CD4-positive, alpha-beta T cell (primary cell): ENCODE results near the gene TXNDC12. TPM values are rescaled to one million over a fixed set of nuclear protein-coding genes. Genes with fewer than 3 reads are reported as not detected.

Experiments
- ATAC-seq: fragments of 200-7000 bp; cut with Tn5 transposase; one replicate; pipeline ENCODE4 v1.10.0; 2022; ENCODE audit warnings: mild to moderate bottlenecking; ENCODE audit not compliant: poor library complexity
- CTCF ChIA-PET: fragments of 350-600 bp; sonication (Branson Sonifier 250); formaldehyde crosslinking; loops from one replicate; lab custom pipeline; 2021; ENCODE audit warnings: antibody characterized with exemption, inconsistent platforms; lab: Charles Lee
- POLR2A ChIA-PET: fragments of 350-600 bp; sonication (Branson Sonifier 250); formaldehyde crosslinking; loops from one replicate; lab custom pipeline; 2021; ENCODE audit warnings: antibody characterized with exemption, inconsistent platforms; lab: Charles Lee
- DNase-seq, 14 experiments: peaks; one replicate each; pipeline ENCODE4 v3.0.0-alpha.2; 2013 to 2020; ENCODE audit warnings: mixed read lengths in 2 of 14
- H3K27ac ChIP-seq, 2 donors: one replicate each; pipeline versions ENCODE4 v1.5.1 to v1.7.0; 2013; ENCODE audit warnings: low read length in 2 of 2, low read depth in 1 of 2, mild to moderate bottlenecking in 1 of 2
- H3K27me3 ChIP-seq, 2 experiments: 1 replicate in 1 of 2; 2 replicates in 1 of 2; pipeline versions ENCODE4 v1.6.1 to v1.7.0; 2013; ENCODE audit warnings: low read length in 2 of 2, control low read depth in 1 of 2, mild to moderate bottlenecking in 1 of 2, moderate library complexity in 1 of 2; ENCODE audit not compliant: insufficient read depth in 2 of 2, control insufficient read depth in 1 of 2
- H3K36me3 ChIP-seq: one replicate; pipeline ENCODE4 v1.6.1; 2013; ENCODE audit warnings: low read length, control low read depth; ENCODE audit not compliant: insufficient read depth
- H3K4me1 ChIP-seq: one replicate; pipeline ENCODE4 v1.6.1; 2013; ENCODE audit warnings: low read length, control low read depth; ENCODE audit not compliant: insufficient read depth
- H3K4me3 ChIP-seq: one replicate; pipeline ENCODE4 v1.5.1; 2013; ENCODE audit warnings: mild to moderate bottlenecking, low read length, moderate library complexity
- H3K9me3 ChIP-seq, 2 experiments: 1 replicate in 1 of 2; 2 replicates in 1 of 2; pipeline versions ENCODE4 v1.6.1 to v1.7.0; 2013; ENCODE audit warnings: low read length in 2 of 2, mild to moderate bottlenecking in 2 of 2, control low read depth in 1 of 2, moderate library complexity in 1 of 2; ENCODE audit not compliant: control insufficient read depth in 1 of 2, insufficient read depth in 1 of 2
- H3K27ac Mint-ChIP-seq: one replicate; pipeline ENCODE4 v1.8.0; 2020; ENCODE audit warnings: mixed read lengths
- H3K27me3 Mint-ChIP-seq: one replicate; pipeline ENCODE4 v1.8.0; 2021; ENCODE audit warnings: mixed read lengths
- H3K36me3 Mint-ChIP-seq: one replicate; pipeline ENCODE4 v1.8.0; 2021; ENCODE audit warnings: low read depth, mixed read lengths
- H3K4me1 Mint-ChIP-seq: one replicate; pipeline ENCODE4 v1.8.0; 2021; ENCODE audit warnings: low read depth, mixed read lengths
- H3K4me3 Mint-ChIP-seq: one replicate; pipeline ENCODE4 v1.8.0; 2020; ENCODE audit warnings: mild to moderate bottlenecking, mixed read lengths
- H3K9me3 Mint-ChIP-seq: one replicate; pipeline ENCODE4 v1.8.0; 2020; ENCODE audit warnings: mixed read lengths
- CTCF ChIP-seq: fragments of 200-600 bp; IDR thresholded peaks from one replicate; pipeline ENCODE4 v1.8.0; 2022; ENCODE audit warnings: antibody characterized with exemption, mild to moderate bottlenecking
- intact Hi-C, 2 experiments: fragments of 100-400 bp; cut with DNase I in 1 of 2; cut with micrococcal nuclease in 1 of 2; formaldehyde crosslinking; loops; one replicate each; pipeline versions ENCODE4 v1.15.1 to v1.9.0; 2023 to 2025; cut with DNase I, micrococcal nuclease
- total RNA-seq, 174 experiments: library from RNA in 2 of 174; stranded (reverse) in 2 of 174; gene quantifications; one replicate each; pipeline ENCODE4 v1.2.3 and lab custom pipeline; 2021 to 2026

Gene TXNDC12
- total RNA-seq, 2 experiments from 2014 or later, result 14.3 to 15.4 TPM

GRCh38 chr1:52072291-52072690 is 17.3 kb upstream of the TXNDC12 start:
- H3K27me3 Mint-ChIP-seq, result no peaks in the 10 kb centered on the region
- H3K4me3 Mint-ChIP-seq, result no peak overlapping the region
- H3K4me3 ChIP-seq, result no peak overlapping the region
- no peak overlapping the region for H3K27ac Mint-ChIP-seq
- H3K36me3 Mint-ChIP-seq, result peaks cover 63% of the 10 kb centered on the region
- no peaks in the 10 kb centered on the region for H3K9me3 ChIP-seq
- peaks cover 43% of the 10 kb centered on the region for H3K4me1 Mint-ChIP-seq
- H3K36me3 ChIP-seq, result peaks cover 32% of the 10 kb centered on the region
- H3K27ac ChIP-seq, result no peak overlapping the region
- no peak for ATAC-seq
- POLR2A ChIA-PET, result no interaction called here
- no peaks in the 10 kb centered on the region for H3K9me3 Mint-ChIP-seq
- intact Hi-C loops, result no loop called here
- CTCF ChIA-PET, result interaction anchor here (0.8 kb wide), 1 partner anchor 40 kb away, joined by 4 read pairs; no protein-coding TSS in a partner anchor
- TF ChIP-seq CTCF, result no peak
- H3K27me3 ChIP-seq, result no peaks in the 10 kb centered on the region
- H3K4me1 ChIP-seq, result no peaks in the 10 kb centered on the region
- no peak for DNase-seq

- ChIA-PET CTCF (no interaction called here), POLR2A (no interaction called here)
- Histone ChIP-seq H3K9me3 (no peaks in the 10 kb centered on the region), H3K4me3 (no peak overlapping the region), H3K27me3 (no peaks in the 10 kb centered on the region), H3K36me3 (peaks cover 45% of the 10 kb centered on the region), H3K4me1 (no peaks in the 10 kb centered on the region), H3K27ac (no peak overlapping the region)
- intact Hi-C loops, result no loop called here
- Mint-ChIP-seq H3K36me3 (peaks cover 60% of the 10 kb centered on the region), H3K9me3 (no peaks in the 10 kb centered on the region), H3K27me3 (no peaks in the 10 kb centered on the region), H3K27ac (no peak overlapping the region), H3K4me3 (no peak overlapping the region), H3K4me1 (peaks cover 40% of the 10 kb centered on the region)
- DNase-seq, result no peak
- no peak for TF ChIP-seq CTCF
- ATAC-seq, result no peak
These were observed 15.7 kb upstream of the TXNDC12 start for GRCh38 chr1:52070704-52071103.

GRCh38 chr1:52063192-52063591 is 8.2 kb upstream of the TXNDC12 start:
- Mint-ChIP-seq H3K4me1 (peaks cover 55% of the 10 kb centered on the region), H3K27me3 (no peaks in the 10 kb centered on the region), H3K27ac (no peak overlapping the region), H3K4me3 (no peak overlapping the region), H3K9me3 (no peaks in the 10 kb centered on the region), H3K36me3 (peaks cover 75% of the 10 kb centered on the region)
- H3K27me3 ChIP-seq, result no peaks in the 10 kb centered on the region
- no peak for ATAC-seq
- no peaks in the 10 kb centered on the region for H3K9me3 ChIP-seq
- CTCF ChIA-PET, result no interaction called here
- intact Hi-C loops, result no loop called here
- no peak overlapping the region for H3K27ac ChIP-seq
- peaks cover 71% of the 10 kb centered on the region for H3K36me3 ChIP-seq
- H3K4me3 ChIP-seq, result no peak overlapping the region
- no peaks in the 10 kb centered on the region for H3K4me1 ChIP-seq
- POLR2A ChIA-PET, result no interaction called here
- TF ChIP-seq CTCF, result no peak
- DNase-seq, result no peak
